K562 (cell line): ENCODE measurements around the gene MYCN.

Experiments used
- CBX5 ChIP-seq: IDR thresholded peaks from 2 replicates; pipeline ENCODE4 v1.6.1; 2014; ENCODE audit warnings: low read depth, borderline replicate concordance
- CTCF ChIP-seq, 3 experiments: IDR thresholded peaks in 2 of 3; conservative IDR thresholded peaks in 1 of 3; 2 replicates each; pipeline ENCODE4 v1.5.1; 2011 to 2012; ENCODE audit warnings: low read length in 3 of 3, mild to moderate bottlenecking in 3 of 3, control low read depth in 2 of 3, improper control_type of control experiment in 1 of 3, inconsistent platforms in 1 of 3, low read depth in 1 of 3, mixed read lengths in 1 of 3, moderate library complexity in 1 of 3; ENCODE audit not compliant: insufficient read depth in 2 of 3
- CUX1 ChIP-seq: fragments of 200-800 bp; sonication (Bioruptor generic); IDR thresholded peaks from 2 replicates; pipeline ENCODE4 v1.6.1; 2016; ENCODE audit warnings: missing genetic modification characterization, missing compliant biosample characterization
- E2F4 ChIP-seq: sonication (generic); formaldehyde crosslinking; IDR thresholded peaks from 2 replicates; pipeline ENCODE4 v1.8.0; 2022; ENCODE audit warnings: mild to moderate bottlenecking, low read depth, missing genetic modification reagents
- ELF1 ChIP-seq: fragments of 200-800 bp; sonication (Bioruptor generic); IDR thresholded peaks from 2 replicates; pipeline ENCODE4 v1.6.1; 2016; ENCODE audit warnings: missing genetic modification characterization, missing compliant biosample characterization
- KAT2B ChIP-seq: IDR thresholded peaks from one replicate; pipeline ENCODE4 v1.6.1; 2012; ENCODE audit warnings: low read depth, mild to moderate bottlenecking, control low read depth, inconsistent platforms, low read length, moderate library complexity
- MXI1 ChIP-seq: IDR thresholded peaks from 2 replicates; pipeline ENCODE4 v1.6.1; 2011; ENCODE audit warnings: low read depth, mild to moderate bottlenecking, improper control_type of control experiment, low read length
- POLR2A ChIP-seq: fragments of 450-650 bp; conservative IDR thresholded peaks from 2 replicates; pipeline ENCODE4 v1.6.1; 2016
- RFX1 ChIP-seq: fragments of 450-650 bp; IDR thresholded peaks from 2 replicates; pipeline ENCODE4 v1.6.1; 2016; ENCODE audit warnings: mild to moderate bottlenecking, moderate library complexity
- RHOXF2B ChIP-seq: fragments of 250-450 bp; sonication (Bioruptor Pico); conservative IDR thresholded peaks from 2 replicates; pipeline ENCODE4 v1.5.1; 2021
- SIX5 ChIP-seq, 2 experiments: IDR thresholded peaks; 2 replicates each; pipeline ENCODE4 v1.6.1; 2011; ENCODE audit warnings: low read length in 2 of 2, borderline replicate concordance in 1 of 2, low read depth in 1 of 2, mild to moderate bottlenecking in 1 of 2, moderate library complexity in 1 of 2; ENCODE audit not compliant: insufficient read depth in 1 of 2
- TEAD4 ChIP-seq, 2 experiments: sonication (generic) in 1 of 2; formaldehyde crosslinking in 1 of 2; IDR thresholded peaks; 2 replicates each; pipeline versions ENCODE4 v1.6.1 to v1.8.0; 2012 to 2022; ENCODE audit warnings: borderline replicate concordance in 1 of 2, inconsistent platforms in 1 of 2, low read length in 1 of 2, mild to moderate bottlenecking in 1 of 2, missing genetic modification reagents in 1 of 2
- TSHZ1 ChIP-seq: fragments of 250-450 bp; sonication (Bioruptor Pico); IDR thresholded peaks from 2 replicates; pipeline ENCODE4 v1.4.0; 2020; ENCODE audit warnings: mild to moderate bottlenecking, moderate library complexity
- ZNF282 ChIP-seq: sonication (generic); formaldehyde crosslinking; IDR thresholded peaks from 2 replicates; pipeline ENCODE4 v1.8.1; 2023; ENCODE audit warnings: missing genetic modification reagents

- TF ChIP-seq CTCF (IDR thresholded peaks at IDR 0.05 in 2 of 3, conservative IDR thresholded peaks at IDR 0.05 in 1 of 3; ENCODE audit: insufficient read depth in 2 of 3, low read depth in 1 of 3, low read length in 3 of 3), result no peak
- no peak for TF ChIP-seq POLR2A
- no peak for TF ChIP-seq RFX1
- no peak for TF ChIP-seq TEAD4 (IDR thresholded peaks at IDR 0.05; ENCODE audit: low read length)
- no peak for TF ChIP-seq TEAD4 (CRISPR knock-in tag; IDR thresholded peaks at IDR 0.05; ENCODE audit: borderline replicate concordance)
- TF ChIP-seq MXI1, result no peak
- no peak for TF ChIP-seq ELF1 (tag)
- no peak for TF ChIP-seq TSHZ1 (CRISPR knock-in tag)
- no peak for TF ChIP-seq CUX1 (CRISPR knock-in tag)
- no peak for TF ChIP-seq SIX5 (IDR thresholded peaks at IDR 0.05; ENCODE audit: borderline replicate concordance in 1 of 2, insufficient read depth in 1 of 2, low read depth in 1 of 2, low read length in 2 of 2)
- no peak for TF ChIP-seq KAT2B
- no peak for TF ChIP-seq CBX5
- TF ChIP-seq E2F4, result no peak
- TF ChIP-seq ZNF282 (CRISPR knock-in tag), result no peak
- TF ChIP-seq RHOXF2B (CRISPR knock-in tag), result no peak
Measured at GRCh38 chr2:15967415-15968279, 27.3 kb downstream of the MYCN start.
